DMS114 treated with DMSO at 0.1 percent for 48 hours (cell line): Measurements from ENCODE around the gene ATP2B3.

ENCODE experiments used
- DNase-seq: peaks from one replicate; lab custom pipeline; 2025; ENCODE audit not compliant: unreplicated experiment; lab: John Stamatoyannopoulos, UW

Gene ATP2B3

GRCh38 chrX:153517423-153517822 is at the start of gene ATP2B3:
Gene ATP2B3 (plus strand): TSS chrX:153517642. CDS start chrX:153536248, 18,606 bp downstream.
- DNase-seq = no peak

- no peak for DNase-seq
These were observed 49.3 kb upstream of the ATP2B3 start for GRCh38 chrX:153468008-153468580.

- DNase-seq = no peak
These were observed 47.5 kb upstream of the ATP2B3 start for GRCh38 chrX:153469811-153470410.

- peak; percentile 60 for DNase-seq
These were observed 46.8 kb upstream of the ATP2B3 start, which contains the start of gene HAUS7 for GRCh38 chrX:153470411-153471363. Gene HAUS7 (minus strand): TSS chrX:153470576. CDS start chrX:153470557, 19 bp downstream.

GRCh38 chrX:153471663-153472280 is 45.7 kb upstream of the ATP2B3 start:
- no peak for DNase-seq

- no peak for DNase-seq
These were observed 44.3 kb upstream of the ATP2B3 start for GRCh38 chrX:153473126-153473525.

- DNase-seq = no peak
These were observed 43.2 kb upstream of the ATP2B3 start for GRCh38 chrX:153474266-153474665.

GRCh38 chrX:153474718-153475117 is 42.7 kb upstream of the ATP2B3 start:
- DNase-seq = no peak

GRCh38 chrX:153475271-153475670 is 42.2 kb upstream of the ATP2B3 start:
- DNase-seq = no peak

GRCh38 chrX:153475751-153476281 is 41.6 kb upstream of the ATP2B3 start:
- DNase-seq = no peak

GRCh38 chrX:153476666-153477363 is 40.6 kb upstream of the ATP2B3 start:
- no peak for DNase-seq

- DNase-seq = no peak
These were observed 40.0 kb upstream of the ATP2B3 start for GRCh38 chrX:153477364-153477857.

GRCh38 chrX:153477901-153478300 is 39.5 kb upstream of the ATP2B3 start:
- no peak for DNase-seq

GRCh38 chrX:153478746-153479145 is 38.7 kb upstream of the ATP2B3 start:
- no peak for DNase-seq

- no peak for DNase-seq
These were observed 36.4 kb upstream of the ATP2B3 start for GRCh38 chrX:153481043-153481442.

GRCh38 chrX:153482376-153483015 is 34.9 kb upstream of the ATP2B3 start:
- DNase-seq = no peak

- DNase-seq = no peak
These were observed 31.9 kb upstream of the ATP2B3 start for GRCh38 chrX:153485396-153486080.

GRCh38 chrX:153486171-153486570 is 31.3 kb upstream of the ATP2B3 start:
- no peak for DNase-seq

GRCh38 chrX:153487590-153488071 is 29.8 kb upstream of the ATP2B3 start:
- no peak for DNase-seq
